HuH-7.5 (cell line): ENCODE data around the gene PHACTR3.
A peak's percentile ranks its signal among the peaks of the same experiment; 100 is the strongest.

Experiments used
- DNase-seq: peaks from one replicate; pipeline ENCODE4 v3.0.0; 2011; ENCODE audit warnings: low spot score

Gene PHACTR3

DNA sequence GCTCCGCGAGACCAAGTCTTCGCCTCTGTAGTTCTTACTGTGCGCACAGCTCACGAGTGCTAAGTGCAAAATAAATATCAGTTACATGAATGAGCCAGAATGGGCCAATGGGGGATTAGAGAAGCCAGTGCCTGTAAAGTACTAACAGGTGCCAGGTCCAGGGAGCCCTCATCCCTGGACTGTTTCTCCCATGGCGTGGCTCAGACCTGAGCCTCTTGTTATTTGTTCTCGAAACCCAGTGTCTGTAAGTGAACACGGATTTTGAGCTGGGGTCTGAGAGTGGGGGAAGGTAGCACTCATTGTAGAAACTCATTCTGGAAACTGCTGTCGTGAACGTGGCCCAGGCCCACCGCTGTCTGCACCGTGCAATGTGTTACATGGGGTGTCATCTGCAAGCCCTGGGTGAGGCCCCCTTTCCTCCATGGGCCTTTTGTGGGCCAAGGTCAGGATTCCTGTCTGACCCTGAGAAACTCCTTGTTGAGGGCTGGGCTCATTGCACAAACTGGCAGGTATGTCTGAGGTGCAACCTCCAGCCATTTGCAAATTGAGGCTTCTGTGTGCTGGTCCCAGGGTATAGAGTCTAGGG, 174.4 kb downstream of the PHACTR3 start:
- DNase-seq: no peak

- no peak for DNase-seq
These were observed 175.5 kb downstream of the PHACTR3 start for GRCh38 chr20:59779656-59780380.

DNA sequence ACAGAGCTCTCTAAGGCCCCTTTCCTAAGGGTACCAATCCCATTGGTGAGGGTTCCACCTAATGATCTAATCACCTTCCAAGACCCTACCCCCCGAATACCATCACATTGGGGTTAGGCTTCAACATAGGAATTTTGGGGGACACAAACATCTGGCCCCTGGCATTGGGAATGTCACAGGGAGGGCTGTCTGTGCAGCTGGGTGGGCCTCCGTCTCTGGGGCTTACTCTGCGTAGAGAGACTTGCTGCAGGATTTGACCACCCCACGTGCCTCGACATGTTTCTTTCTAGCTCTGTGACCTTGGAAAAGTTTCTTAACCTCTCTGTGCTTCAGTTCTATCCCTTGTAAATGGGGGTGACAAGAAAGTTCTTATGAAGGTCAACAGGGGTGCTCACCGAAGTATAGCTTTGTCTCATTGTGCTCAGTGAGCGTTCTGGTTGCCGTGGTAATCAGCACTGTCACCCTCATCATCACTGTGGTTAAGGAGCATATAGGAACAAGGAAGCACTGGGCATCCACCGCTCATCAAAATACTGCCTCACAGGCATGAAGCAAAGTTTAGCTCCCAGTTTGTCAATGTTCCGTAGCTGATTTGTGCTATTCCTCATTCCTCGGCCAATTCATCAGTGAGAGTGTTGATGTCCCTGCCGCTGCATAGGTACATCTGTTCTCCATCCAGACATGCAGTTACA, 176.3 kb downstream of the PHACTR3 start:
- no peak for DNase-seq

DNA sequence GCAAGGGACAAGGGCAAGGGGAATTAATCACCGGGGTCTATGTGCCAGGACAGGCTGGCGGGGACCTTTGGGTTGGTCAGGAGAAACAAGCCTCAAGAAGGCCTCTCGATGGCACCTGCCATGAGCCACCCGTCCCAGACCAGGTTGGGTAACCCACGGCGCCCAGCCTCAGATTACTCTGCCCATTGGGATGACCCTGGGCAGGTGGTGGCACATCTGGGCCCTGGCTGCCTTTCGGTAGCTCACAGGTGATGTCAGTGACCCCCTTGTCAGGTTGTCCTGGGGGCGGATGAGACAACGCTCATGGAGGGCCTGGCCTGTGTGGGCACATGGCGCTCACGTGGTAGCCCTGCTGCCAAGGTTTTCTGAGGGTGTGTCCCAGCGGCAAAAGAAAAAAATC, 176.9 kb downstream of the PHACTR3 start:
- DNase-seq: no peak

- DNase-seq: peak; percentile 84
These were observed 178.8 kb downstream of the PHACTR3 start for GRCh38 chr20:59782986-59783640.

DNA sequence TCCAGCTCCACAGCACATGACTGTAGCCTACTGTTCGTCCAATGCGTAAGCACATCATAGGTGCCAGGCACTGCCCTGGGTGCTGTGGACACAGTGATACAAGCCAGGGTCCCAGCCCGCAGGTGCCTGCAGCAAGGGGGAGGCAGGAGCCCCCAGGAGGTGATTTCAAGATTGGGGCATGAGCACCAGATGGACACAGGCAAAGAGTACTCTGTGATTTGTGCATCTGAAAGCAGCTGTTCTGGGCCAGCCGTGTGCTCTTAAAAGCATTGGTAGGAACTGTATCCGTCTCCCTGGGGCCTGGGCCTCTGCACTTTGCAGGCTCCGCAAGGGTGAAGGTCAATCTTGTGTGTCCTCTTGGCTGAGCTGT, 179.3 kb downstream of the PHACTR3 start:
- DNase-seq: no peak

DNA sequence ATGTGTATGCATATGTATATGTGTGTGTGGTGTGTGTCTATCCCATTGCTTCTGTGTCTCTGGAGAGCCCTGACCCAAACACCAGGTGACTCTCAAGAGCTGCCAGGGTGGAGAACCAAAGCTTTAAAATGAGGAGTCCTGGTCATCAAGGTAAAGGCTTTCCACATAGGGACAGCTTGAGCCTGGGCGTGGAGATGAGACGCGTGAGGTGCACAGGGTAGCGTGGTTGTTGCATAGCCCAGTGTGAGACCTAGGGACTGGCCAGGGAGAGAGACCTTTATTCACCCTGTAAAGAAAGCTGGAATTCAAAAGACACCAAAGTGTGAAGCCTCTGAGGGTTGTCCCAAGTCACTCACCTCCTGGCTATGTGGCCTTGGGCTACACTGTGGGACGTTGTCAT, 180.0 kb downstream of the PHACTR3 start:
- DNase-seq: no peak

GRCh38 chr20:59784791-59785668, 180.7 kb downstream of the PHACTR3 start:
- no peak for DNase-seq

- no peak for DNase-seq
These were observed 181.3 kb downstream of the PHACTR3 start for GRCh38 chr20:59785669-59785959.

- no peak for DNase-seq
These were observed 181.9 kb downstream of the PHACTR3 start for GRCh38 chr20:59785986-59786795.

DNA sequence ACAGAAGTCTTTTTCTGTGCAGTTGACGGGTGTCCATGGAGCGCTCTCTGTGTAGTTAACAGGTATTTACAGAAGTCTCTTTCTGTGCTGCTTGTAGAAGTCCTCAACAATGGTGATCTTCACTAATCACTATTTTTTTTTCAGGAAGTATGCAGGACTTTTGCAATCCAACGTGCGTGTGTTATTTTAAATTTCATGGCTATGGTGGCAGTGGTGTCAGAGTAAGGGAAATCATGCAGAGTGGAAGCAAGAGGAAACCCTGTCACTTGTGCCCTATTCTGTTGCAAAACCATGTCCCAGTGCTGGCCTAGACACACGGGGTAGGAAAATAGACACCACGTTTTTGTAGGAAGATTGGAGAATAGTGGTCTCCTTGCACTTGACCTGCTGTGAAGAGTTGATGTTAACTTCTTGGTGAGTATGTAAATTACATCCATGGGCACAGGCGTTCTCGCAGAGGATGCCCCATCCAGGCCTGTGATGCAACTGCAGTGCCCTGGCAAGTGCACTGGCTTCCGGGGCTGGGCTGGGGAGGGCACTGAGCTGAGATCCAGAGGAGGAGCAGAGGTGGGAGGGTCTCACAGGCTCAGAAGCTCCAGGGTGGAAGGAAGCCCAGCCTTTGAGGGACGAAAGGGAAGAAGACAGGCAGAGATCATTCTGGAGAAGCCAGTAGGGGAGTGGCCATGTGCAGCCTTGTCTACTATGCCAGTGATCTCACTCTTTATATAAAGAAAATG, 182.6 kb downstream of the PHACTR3 start:
- DNase-seq: no peak

DNA sequence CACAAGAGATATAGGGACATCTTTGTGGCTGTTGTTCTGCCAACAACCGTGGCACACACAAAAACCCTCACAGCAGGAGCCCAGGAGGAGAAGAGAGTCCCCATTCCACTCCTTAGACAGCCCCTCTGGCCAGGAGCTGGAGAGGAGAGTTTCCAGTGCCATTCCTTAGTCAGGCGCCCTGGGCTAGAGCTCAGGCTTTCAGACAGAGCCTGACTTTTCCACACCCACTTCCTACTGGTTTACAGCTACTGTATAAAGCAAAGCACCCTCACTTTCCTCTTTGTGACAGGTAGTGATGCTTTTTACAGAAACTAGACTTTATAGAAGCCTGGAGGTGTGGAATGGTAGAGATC, 183.2 kb downstream of the PHACTR3 start:
- DNase-seq: no peak

DNA sequence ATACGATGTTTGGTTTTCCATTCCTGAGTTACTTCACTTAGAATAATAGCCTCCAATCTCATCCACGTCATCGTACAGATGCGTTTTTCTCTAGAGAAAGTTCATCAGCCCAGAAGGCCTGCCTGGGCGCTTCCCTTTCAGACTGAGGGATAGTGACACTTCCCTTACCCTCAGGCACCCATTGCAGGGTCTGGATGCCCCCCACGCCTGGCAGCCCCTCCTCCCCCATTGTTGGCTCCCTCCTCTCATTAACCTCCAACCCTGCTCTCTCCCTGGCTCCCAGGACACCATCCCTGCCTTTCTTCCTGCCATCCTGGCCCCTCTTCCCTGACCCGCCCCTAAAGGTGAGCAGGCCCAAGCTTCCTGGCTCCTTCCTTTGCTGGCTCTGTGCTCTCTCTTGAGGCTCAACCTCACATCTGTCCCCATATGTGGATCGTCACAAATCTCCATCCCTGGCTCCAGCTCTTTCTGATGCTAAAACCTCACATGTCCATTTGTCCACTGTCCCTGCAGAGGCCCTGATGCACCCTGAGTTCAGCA, 183.9 kb downstream of the PHACTR3 start:
- DNase-seq: no peak

DNA sequence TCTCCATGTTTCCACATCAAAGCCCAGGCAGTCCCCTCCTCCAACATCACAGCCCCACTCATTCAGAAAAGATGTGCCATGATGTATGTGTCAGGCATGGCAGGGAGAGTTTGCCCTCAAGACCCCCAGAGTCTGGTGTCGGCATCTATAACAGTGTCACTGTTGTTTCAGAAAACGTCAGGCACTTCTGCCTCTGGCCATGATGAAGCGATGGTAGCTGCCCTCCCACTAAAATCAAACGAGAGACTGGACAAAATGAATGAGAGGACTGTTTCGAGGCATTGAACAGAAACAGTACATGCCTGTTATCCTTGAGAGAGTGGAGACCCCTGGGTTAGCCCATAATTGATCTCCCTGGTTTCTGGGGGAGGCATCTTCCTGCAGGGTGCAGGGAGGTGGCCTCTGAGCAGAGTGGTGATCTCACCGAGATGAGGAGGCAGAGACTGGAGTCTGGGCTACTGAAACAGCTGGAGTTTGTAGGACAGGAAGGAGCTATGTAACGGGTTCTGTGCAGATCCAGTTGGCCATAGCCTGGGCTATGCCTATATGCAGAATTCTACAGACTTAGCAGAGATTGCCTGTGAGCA, 184.6 kb downstream of the PHACTR3 start:
- no peak for DNase-seq

DNA sequence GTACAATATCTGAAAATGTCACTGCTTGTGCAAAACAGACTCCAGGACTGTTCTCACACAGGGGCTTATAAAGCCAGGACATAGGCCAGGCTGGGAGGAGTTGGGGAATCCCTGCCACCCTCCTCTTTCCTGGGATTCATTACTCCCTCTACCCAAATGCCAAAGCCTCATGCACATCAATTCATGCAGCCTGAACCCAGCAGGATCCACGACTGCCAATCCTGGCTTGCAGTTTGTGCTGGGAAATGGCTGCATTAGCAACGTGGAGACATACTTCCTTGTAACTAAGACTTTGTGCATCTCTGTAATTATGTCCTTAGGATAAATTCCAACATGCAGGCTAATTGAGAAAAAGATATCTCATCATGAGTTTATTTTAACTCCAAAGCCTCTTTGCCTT, 185.3 kb downstream of the PHACTR3 start:
- no peak for DNase-seq

GRCh38 chr20:59790346-59790745, 186.0 kb downstream of the PHACTR3 start:
- DNase-seq: no peak

- no peak for DNase-seq
These were observed 188.0 kb downstream of the PHACTR3 start for GRCh38 chr20:59792300-59792699.

DNA sequence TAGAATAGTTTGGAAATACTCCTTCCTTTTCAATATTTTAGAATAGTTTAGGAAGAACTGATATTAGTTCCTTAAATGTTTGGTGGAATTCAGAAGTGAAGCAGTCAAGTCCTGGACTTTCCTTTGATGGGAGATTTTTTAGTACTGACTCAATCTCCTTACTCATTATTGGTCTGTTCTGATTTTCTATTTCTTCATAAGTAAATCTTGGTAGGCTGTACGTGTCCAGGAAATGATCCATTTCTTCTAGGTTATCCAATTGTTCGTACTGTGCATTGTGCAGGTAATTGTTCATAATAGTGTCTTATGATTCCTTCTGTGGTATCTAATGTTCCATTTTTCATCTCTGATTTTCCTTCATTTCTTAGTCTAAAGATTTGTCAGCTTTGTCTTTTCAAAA, 190.2 kb downstream of the PHACTR3 start:
- DNase-seq: no peak

DNA sequence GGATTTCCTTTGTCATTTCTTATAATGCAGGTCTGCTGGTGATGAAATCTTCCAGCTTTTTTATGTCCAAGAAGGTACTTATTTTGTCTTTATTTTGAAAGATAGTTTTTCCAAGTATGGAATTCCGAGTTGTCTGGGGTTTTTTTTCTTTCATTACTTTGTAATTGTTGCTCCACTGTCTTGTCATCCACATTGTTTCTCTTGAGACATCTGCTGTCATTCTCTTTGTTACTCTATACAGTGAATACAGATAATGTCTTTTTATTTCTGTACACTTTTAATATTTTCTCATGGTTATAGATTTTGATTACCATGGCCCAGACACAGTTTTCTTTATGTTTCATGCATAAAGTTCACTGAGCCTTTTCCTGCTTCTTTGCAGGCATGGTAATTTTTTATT, 196.0 kb downstream of the PHACTR3 start:
- no peak for DNase-seq

DNA sequence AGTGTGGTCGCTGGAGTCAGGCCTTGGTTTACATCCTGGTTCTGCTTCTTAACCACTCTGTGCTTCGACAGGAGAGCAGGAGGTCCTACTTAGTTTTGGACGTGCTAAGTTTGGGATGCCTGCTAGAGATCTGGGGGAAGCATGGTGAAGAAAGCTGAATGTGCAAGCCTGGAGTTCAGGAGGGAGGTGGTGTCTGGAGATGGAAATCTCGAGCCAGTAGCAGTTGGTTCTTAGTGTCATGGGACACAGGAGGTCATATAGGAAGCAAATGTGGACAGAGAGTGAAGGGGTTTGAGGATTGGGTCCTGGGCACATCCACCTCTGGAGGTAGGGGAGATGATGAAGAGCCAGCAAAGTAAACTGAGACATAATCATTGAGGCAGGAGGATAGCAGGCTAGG, 197.7 kb downstream of the PHACTR3 start:
- DNase-seq: no peak
